Right lung (tissue), 5 donors: ENCODE measurements around the gene HUWE1. TPM values are rescaled to one million over a fixed set of nuclear protein-coding genes. Genes with fewer than 3 reads are reported as not detected.
"Not testable (repeated sequence)": the region's sequence is repeated elsewhere in the genome, so short reads cannot be mapped to it uniquely, and the experiment has no call there.

ENCODE experiments used
- DNase-seq, 2 donors: peaks; one replicate each; pipeline ENCODE4 v3.0.0-alpha.2; 2013
- polyA plus RNA-seq, 5 donors: library from polyadenylated mRNA; unstranded; fragments of 120-200 nt; gene quantifications; one replicate each; pipeline versions ENCODE4 v1.2.1 to v1.2.3, GENCODE V29; 2013; ENCODE audit warnings: inconsistent platforms in 1 of 5, low replicate concordance in 1 of 5; ENCODE audit not compliant: insufficient read length in 5 of 5, insufficient read depth in 1 of 5

HUWE1 gene
- polyA plus RNA-seq, 5 donors: 113 to 148 (median 130) TPM

- DNase-seq: no peak
Observed at GRCh38 chrX:53511322-53511721, 175.2 kb downstream of the HUWE1 start.

DNA sequence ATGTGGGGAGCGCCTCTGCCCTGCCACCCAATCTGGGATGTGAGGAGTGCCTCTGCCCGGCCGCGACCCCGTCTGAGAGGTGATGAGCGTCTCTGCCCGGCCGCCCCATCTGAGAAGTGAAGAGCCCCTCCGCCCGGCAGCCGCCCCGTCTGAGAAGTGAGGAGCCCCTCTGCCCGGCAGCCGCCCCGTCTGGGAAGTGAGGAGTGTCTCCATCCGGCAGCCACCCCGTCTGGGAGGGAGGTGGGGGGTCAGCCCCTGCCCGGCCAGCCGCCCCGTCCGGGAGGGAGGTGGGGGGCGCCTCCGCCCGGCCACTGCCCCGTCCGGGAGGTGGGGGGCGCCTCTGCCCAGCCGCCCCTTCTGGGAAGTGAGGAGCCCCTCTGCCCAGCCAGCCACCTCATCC lies 182.5 kb downstream of the HUWE1 start:
- DNase-seq: not testable (repeated sequence)

DNA sequence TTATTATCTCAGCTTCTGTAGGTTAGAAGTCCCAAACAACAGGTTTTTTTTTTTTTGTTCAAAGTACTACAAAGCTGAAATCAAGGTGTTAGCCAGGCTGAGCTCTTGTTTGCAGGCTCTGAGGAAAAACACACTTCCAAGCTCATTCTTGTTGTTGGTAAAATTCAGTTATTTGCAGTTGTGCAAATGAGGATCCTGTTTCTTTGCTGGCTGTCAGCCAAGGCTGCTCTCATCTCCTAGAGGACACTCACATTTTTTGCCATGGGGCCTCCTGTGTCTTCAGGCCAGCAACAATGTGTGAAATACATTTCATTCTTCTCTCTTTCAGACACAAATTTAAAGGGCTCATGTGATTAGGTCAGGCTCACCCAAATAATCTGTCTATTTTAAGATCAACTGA lies 192.1 kb downstream of the HUWE1 start:
- DNase-seq: no peak

- no peak for DNase-seq
Observed at GRCh38 chrX:53486285-53486684, 200.2 kb downstream of the HUWE1 start.

DNA sequence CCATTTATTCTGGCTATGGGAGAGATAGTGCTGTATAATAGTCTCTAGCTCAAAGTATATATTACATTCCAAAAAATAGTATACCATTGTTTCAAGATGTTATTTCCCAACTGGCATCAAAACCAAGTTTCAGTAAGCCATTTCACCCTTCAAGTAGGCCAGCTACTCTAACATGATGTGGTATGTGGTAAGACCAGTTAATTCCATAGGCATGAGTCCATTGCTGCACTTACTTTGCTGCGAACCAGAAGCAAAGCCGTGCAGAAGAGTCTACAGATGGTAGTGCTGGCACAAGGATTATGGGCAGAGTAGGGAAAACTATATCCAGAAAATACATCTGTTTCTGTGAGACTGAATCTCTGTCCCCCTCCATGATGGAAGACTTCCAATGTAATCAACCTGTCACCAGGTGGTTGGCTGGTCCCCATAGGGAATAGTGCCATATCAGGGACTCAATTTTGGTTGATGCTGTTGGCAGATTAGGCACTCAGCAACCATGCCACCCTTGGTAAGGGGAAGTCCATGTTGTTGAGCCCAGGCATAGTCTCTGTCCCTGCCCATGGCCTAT lies 202.6 kb downstream of the HUWE1 start:
- no peak for DNase-seq

- DNase-seq: no peak
Observed at GRCh38 chrX:53483416-53483815, 203.1 kb downstream of the HUWE1 start.
